ENCODE results near the gene PFKL. TPM values are rescaled to one million over a fixed set of nuclear protein-coding genes. Genes with fewer than 3 reads are reported as not detected.

The PFKL gene
- total and polyA plus RNA-seq, 12 donors, result 16.6 to 123 (median 94.1) TPM

DNA sequence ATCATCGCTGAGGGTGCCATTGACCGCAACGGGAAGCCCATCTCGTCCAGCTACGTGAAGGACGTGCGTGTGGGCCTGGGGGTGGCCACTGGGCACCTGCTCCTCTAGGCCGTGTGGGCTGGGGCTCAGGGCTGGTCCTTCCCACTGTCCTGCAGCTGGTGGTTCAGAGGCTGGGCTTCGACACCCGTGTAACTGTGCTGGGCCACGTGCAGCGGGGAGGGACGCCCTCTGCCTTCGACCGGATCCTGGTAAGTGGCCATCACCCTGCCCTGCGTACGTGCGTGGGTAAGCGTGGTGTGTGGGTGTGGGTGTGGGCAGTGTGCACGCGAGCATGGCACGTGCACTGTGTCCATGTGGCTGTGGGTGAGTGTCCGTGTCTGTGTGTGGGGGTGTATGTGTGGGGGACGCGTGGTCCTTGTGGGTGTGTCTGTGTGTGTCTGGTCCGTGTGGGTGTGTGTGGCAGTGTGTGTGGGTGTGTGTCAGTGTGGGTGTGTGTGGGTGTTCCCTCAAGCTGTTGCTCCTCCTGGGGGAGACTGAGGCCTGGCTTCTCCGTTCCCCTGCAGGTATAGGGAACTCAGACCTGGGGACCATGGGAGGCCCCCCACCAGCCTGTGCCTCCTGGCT is 16.5 kb downstream of the PFKL start:
- 93 to 96% (median 94%) methylated on average over 20 to 27 of the region's 27 CpGs for WGBS, 4 donors
- H3K36me3 ChIP-seq (replicated peaks in 1 of 2), result peaks cover 0 to 63% of the 10 kb centered on the region in 2 donors
- no peaks in the 10 kb centered on the region for H3K4me1 ChIP-seq (replicated peaks in 1 of 2)
- intact Hi-C loops (cut with DNase I), result no loop called here
- DNase-seq, result no peak
- TF ChIP-seq CTCF (IDR thresholded peaks at IDR 0.05) (no peak), POLR2A (IDR thresholded peaks at IDR 0.05) (no peak)
- H3K27ac ChIP-seq, result no peak overlapping the region
- H3K4me3 ChIP-seq, result no peak overlapping the region
- no peaks in the 10 kb centered on the region for H3K9me3 ChIP-seq (replicated peaks in 1 of 3)
- H3K27me3 ChIP-seq, result no peaks in the 10 kb centered on the region

DNA sequence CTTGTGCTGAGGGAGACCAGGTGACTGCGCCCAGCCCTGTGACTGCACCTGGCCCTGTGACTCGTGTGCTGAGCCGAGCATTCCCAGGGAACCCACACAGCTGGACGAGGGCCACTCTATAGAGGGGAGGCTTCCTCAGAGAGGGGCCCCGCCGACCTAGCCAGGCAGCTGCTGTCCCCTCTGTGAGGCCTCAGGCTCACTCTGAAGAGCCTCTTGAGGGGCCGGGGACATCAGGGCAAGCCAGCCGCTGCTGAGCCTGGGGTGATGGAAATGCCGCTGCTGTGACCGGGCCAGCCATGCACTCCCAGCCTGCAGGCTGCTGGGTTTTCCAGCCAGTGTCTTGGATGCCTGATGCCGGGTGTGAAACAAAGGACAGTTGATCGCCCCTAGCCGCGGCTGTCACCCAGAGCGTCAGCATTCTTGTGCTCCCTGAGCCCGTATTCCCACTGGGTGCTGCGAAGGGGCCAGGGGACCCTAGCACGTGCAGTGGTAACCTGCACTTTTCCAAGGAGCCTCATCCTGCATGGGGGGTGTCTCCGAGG is 17.5 kb downstream of the PFKL start:
- no peak for DNase-seq
- no peak overlapping the region for H3K4me3 ChIP-seq
- peaks cover 0 to 63% of the 10 kb centered on the region in 2 donors for H3K36me3 ChIP-seq (replicated peaks in 1 of 2)
- H3K27ac ChIP-seq, result no peak overlapping the region
- TF ChIP-seq CTCF (IDR thresholded peaks at IDR 0.05) (no peak), POLR2A (IDR thresholded peaks at IDR 0.05) (no peak)
- 93 to 100% (median 96%) methylated on average over 2 to 19 of the region's 19 CpGs for WGBS, 4 donors
- H3K27me3 ChIP-seq, result no peaks in the 10 kb centered on the region
- H3K4me1 ChIP-seq (replicated peaks in 1 of 2), result no peaks in the 10 kb centered on the region
- no peaks in the 10 kb centered on the region for H3K9me3 ChIP-seq (replicated peaks in 1 of 3)
- intact Hi-C loops (cut with DNase I), result no loop called here

DNA sequence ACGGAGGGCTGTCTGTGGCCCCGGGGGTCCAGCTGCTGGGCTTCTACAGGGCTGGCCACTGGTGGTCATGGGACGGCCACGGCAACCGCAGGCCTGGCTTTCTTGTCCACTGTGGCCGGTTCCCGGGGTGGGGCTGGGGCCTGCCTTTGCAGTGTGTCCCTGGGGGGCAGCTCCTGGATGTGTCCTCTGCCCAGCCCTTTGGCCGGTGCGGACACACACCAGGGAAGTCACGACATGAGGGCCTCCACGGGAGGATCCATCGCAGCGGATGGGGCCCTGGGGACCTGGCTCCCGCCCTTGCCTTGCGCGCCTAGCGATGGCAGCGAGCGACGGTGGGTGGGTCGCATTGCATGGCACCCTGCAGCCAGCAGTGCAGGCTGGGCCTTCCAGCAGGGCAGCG is 18.0 kb downstream of the PFKL start:
- no peak overlapping the region for H3K27ac ChIP-seq
- H3K9me3 ChIP-seq (replicated peaks in 1 of 3), result no peaks in the 10 kb centered on the region
- no peak overlapping the region for H3K4me3 ChIP-seq
- 92 to 97% (median 94%) methylated on average over 5 to 22 of the region's 22 CpGs for WGBS, 4 donors
- no peak for DNase-seq
- TF ChIP-seq CTCF (IDR thresholded peaks at IDR 0.05), result no peak
- no peak for TF ChIP-seq POLR2A (IDR thresholded peaks at IDR 0.05)
- intact Hi-C loops (cut with DNase I), result no loop called here
- H3K4me1 ChIP-seq (replicated peaks in 1 of 2), result no peaks in the 10 kb centered on the region
- H3K36me3 ChIP-seq (replicated peaks in 1 of 2), result peaks cover 0 to 63% of the 10 kb centered on the region in 2 donors
- H3K27me3 ChIP-seq, result no peaks in the 10 kb centered on the region

GRCh38 chr21:44318489-44319285 is 18.8 kb downstream of the PFKL start:
- H3K4me1 ChIP-seq (replicated peaks in 1 of 2), result no peaks in the 10 kb centered on the region
- no peaks in the 10 kb centered on the region for H3K27me3 ChIP-seq
- DNase-seq, result no peak
- intact Hi-C loops (cut with DNase I), result no loop called here
- no peak overlapping the region for H3K27ac ChIP-seq
- no peak for TF ChIP-seq POLR2A (IDR thresholded peaks at IDR 0.05)
- no peak for TF ChIP-seq CTCF (IDR thresholded peaks at IDR 0.05)
- 95 to 96% (median 96%) methylated on average over 7 to 25 of the region's 25 CpGs for WGBS, 4 donors
- no peak overlapping the region for H3K4me3 ChIP-seq
- no peaks in the 10 kb centered on the region for H3K9me3 ChIP-seq (replicated peaks in 1 of 3)
- H3K36me3 ChIP-seq (replicated peaks in 1 of 2), result peaks cover 0 to 59% of the 10 kb centered on the region in 2 donors

Measured in adrenal gland (tissue), 12 donors.